GM12878 (cell line): ENCODE data around the gene TTC38. TPM values are rescaled to one million over a fixed set of nuclear protein-coding genes. Genes with fewer than 3 reads are reported as not detected.

ENCODE experiments used
- ATAC-seq: fragments of 200-7000 bp; cut with Tn5 transposase; 3 replicates; pipeline ENCODE4 v1.9.1; 2020; ENCODE audit warnings: mild to moderate bottlenecking, moderate library complexity
- BruUV-seq: library from RNA; stranded (reverse); fragments of 400-500 nt; replicated peaks from 2 replicates; lab custom pipeline; 2021; lab: Mats Ljungman, UMichigan
- CTCF ChIA-PET: fragments of 300-600 bp; sonication (Branson Sonifier 250); formaldehyde crosslinking; extraction: SDS; loops from one replicate; lab custom pipeline; 2021; ENCODE audit warnings: inconsistent platforms; lab: Yijun Ruan, JAX
- POLR2A ChIA-PET: fragments of 350-600 bp; formaldehyde crosslinking; extraction: SDS; loops from one replicate; lab custom pipeline; 2021; ENCODE audit warnings: inconsistent platforms; lab: Charles Lee
- RAD21 ChIA-PET: fragments of 300-600 bp; sonication (Branson Sonifier 250); formaldehyde crosslinking; loops from one replicate; lab custom pipeline; 2023; ENCODE audit warnings: antibody characterized with exemption; ENCODE audit not compliant: unreplicated experiment; lab: Charles Lee
- SMC1A ChIA-PET: fragments of 300-600 bp; sonication (Branson Sonifier 250); formaldehyde crosslinking; loops from one replicate; lab custom pipeline; 2023; ENCODE audit not compliant: unreplicated experiment, uncharacterized antibody; lab: Charles Lee
- DNase-seq: peaks from one replicate; pipeline ENCODE4 v3.0.0-alpha.2; 2011; ENCODE audit warnings: low read depth, low spot score
- FAIRE-seq: peaks from 3 replicates; lab custom pipeline; 2011; peaks lifted over from hg19 to GRCh38; lab: Jason Lieb, UNC
- H2AFZ ChIP-seq: 2 replicates; pipeline ENCODE4 v1.6.0; 2011; ENCODE audit warnings: low read depth, low read length, control low read depth; ENCODE audit not compliant: control insufficient read depth
- H3K27ac ChIP-seq: 2 replicates; pipeline ENCODE4 v1.5.1; 2011; ENCODE audit warnings: control low read depth; ENCODE audit not compliant: control insufficient read depth, insufficient read depth
- H3K27me3 ChIP-seq, 2 experiments: replicated peaks in 1 of 2; 2 replicates each; pipeline versions ENCODE4 v1.6.0 to v1.6.1; 2011; ENCODE audit warnings: low read length in 1 of 2; ENCODE audit not compliant: control insufficient read depth in 2 of 2, insufficient read depth in 2 of 2
- H3K36me3 ChIP-seq, 2 experiments: 2 replicates each; pipeline ENCODE4 v1.5.1; 2011; ENCODE audit warnings: low read length in 1 of 2; ENCODE audit not compliant: control insufficient read depth in 2 of 2, insufficient read depth in 2 of 2
- H3K4me1 ChIP-seq: 2 replicates; pipeline ENCODE4 v1.6.1; 2011; ENCODE audit warnings: mild to moderate bottlenecking, low read length, moderate library complexity, mixed read lengths; ENCODE audit not compliant: control insufficient read depth, insufficient read depth
- H3K4me2 ChIP-seq: 2 replicates; pipeline ENCODE4 v1.6.0; 2011; ENCODE audit warnings: control low read depth; ENCODE audit not compliant: control insufficient read depth, insufficient read depth
- H3K4me3 ChIP-seq: fragments of 200-600 bp; sonication (generic); 2 replicates; pipeline ENCODE4 v1.5.1; 2016
- H3K79me2 ChIP-seq: 2 replicates; pipeline ENCODE4 v1.6.0; 2011; ENCODE audit warnings: low read length; ENCODE audit not compliant: control insufficient read depth, insufficient read depth
- H3K9ac ChIP-seq: 2 replicates; pipeline ENCODE4 v1.8.0; 2011; ENCODE audit warnings: low read length, control low read depth, mixed read lengths; ENCODE audit not compliant: control insufficient read depth, insufficient read depth
- H3K9me3 ChIP-seq: replicated peaks from 3 replicates; pipeline ENCODE4 v1.5.1; 2011; ENCODE audit warnings: mild to moderate bottlenecking, low read length; ENCODE audit not compliant: control insufficient read depth, insufficient read depth
- H4K20me1 ChIP-seq: 2 replicates; pipeline ENCODE4 v1.6.0; 2011; ENCODE audit not compliant: control insufficient read depth, insufficient read depth
- ASH2L ChIP-seq: fragments of 300-600, 200-600 bp; sonication (generic); IDR thresholded peaks from 2 replicates; pipeline ENCODE4 v1.6.1; 2017; ENCODE audit warnings: low read depth, mild to moderate bottlenecking, borderline replicate concordance
- CEBPZ ChIP-seq: fragments of 150-350 bp; IDR thresholded peaks from 2 replicates; pipeline ENCODE4 v1.6.1; 2016; ENCODE audit warnings: low read depth, low read length
- GABPA ChIP-seq: IDR thresholded peaks from 2 replicates; pipeline ENCODE4 v1.6.1; 2014; ENCODE audit warnings: antibody characterized with exemption, low read depth, mild to moderate bottlenecking, inconsistent platforms
- GATAD2B ChIP-seq: fragments of 450-650 bp; conservative IDR thresholded peaks from 2 replicates; pipeline ENCODE4 v1.6.1; 2017; ENCODE audit warnings: low read depth, mild to moderate bottlenecking, moderate library complexity
- HDGF ChIP-seq: fragments of 450-650 bp; IDR thresholded peaks from 2 replicates; pipeline ENCODE4 v1.6.1; 2016; ENCODE audit warnings: antibody characterized with exemption
- KLF5 ChIP-seq: fragments of 450-650 bp; IDR thresholded peaks from 2 replicates; pipeline ENCODE4 v1.6.1; 2014; ENCODE audit warnings: mild to moderate bottlenecking; ENCODE audit not compliant: partially characterized antibody
- NKRF ChIP-seq: fragments of 450-650 bp; conservative IDR thresholded peaks from 2 replicates; pipeline ENCODE4 v1.6.1; 2017; ENCODE audit warnings: mild to moderate bottlenecking, moderate library complexity
- RB1 ChIP-seq: fragments of 450-650 bp; formaldehyde crosslinking; IDR thresholded peaks from 2 replicates; pipeline ENCODE4 v1.6.1; 2017; ENCODE audit warnings: mild to moderate bottlenecking, borderline replicate concordance
- RUNX3 ChIP-seq: IDR thresholded peaks from 2 replicates; pipeline ENCODE4 v1.6.1; 2012; ENCODE audit warnings: low read length, inconsistent platforms
- SPI1 ChIP-seq: IDR thresholded peaks from 2 replicates; pipeline ENCODE4 v1.6.1; 2011; ENCODE audit warnings: low read depth, mild to moderate bottlenecking, low read length, moderate library complexity, borderline replicate concordance; ENCODE audit not compliant: insufficient read depth
- SUZ12 ChIP-seq: fragments of 200-600 bp; sonication (generic); IDR thresholded peaks from one replicate; pipeline ENCODE4 v1.6.1; 2018; ENCODE audit warnings: antibody characterized with exemption, mild to moderate bottlenecking; ENCODE audit not compliant: unreplicated experiment
- TCF12 ChIP-seq: IDR thresholded peaks from 2 replicates; pipeline ENCODE4 v1.6.1; 2011; ENCODE audit warnings: low read depth, mild to moderate bottlenecking, low read length
- ZNF24 ChIP-seq: fragments of 450-650 bp; IDR thresholded peaks from 2 replicates; pipeline ENCODE4 v1.6.1; 2017; ENCODE audit warnings: antibody characterized with exemption, mild to moderate bottlenecking
- WGBS: methylation state at CpG from one replicate; pipeline ENCODE4 v1.1.6; 2016; ENCODE audit warnings: low lambda C conversion rate; ENCODE audit not compliant: insufficient replicate concordance, insufficient coverage; ENCODE audit errors: missing lambda C conversion rate; 5-methylcytosine and 5-hydroxymethylcytosine counted together
- in situ Hi-C: fragments of 300-500 bp; cut with MboI; formaldehyde crosslinking; loops from 9 replicates; pipeline ENCODE4 v1.14.3; 2018; ENCODE audit warnings: mixed read lengths
- intact Hi-C: fragments of 100-400 bp; cut with micrococcal nuclease; formaldehyde crosslinking; loops from one replicate; pipeline ENCODE4 v1.14.2; 2022; ENCODE audit not compliant: unreplicated experiment
- polyA plus RNA-seq, 11 experiments: library from polyadenylated mRNA; depleted of rRNA in 4 of 11; unstranded in 6 of 11; stranded (reverse) in 5 of 11; fragments of >200 nt; fragmentation: Nextera tagmentation in 4 of 11; fragmentation: Illumina TruSeq in 1 of 11; extraction: Ambion mirVana in 4 of 11; extraction: Trizol in 1 of 11; gene quantifications; 1 replicate in 1 of 11; 2 replicates in 10 of 11; pipeline versions ENCODE4 v1.2.1 to v1.2.3, GENCODE V29; 2011 to 2016; ENCODE audit warnings: inconsistent platforms in 2 of 11, missing spikeins in 2 of 11, low read depth in 1 of 11
- total RNA-seq, 4 experiments: library from RNA; depleted of rRNA in 3 of 4; stranded (reverse); fragments of >200 nt in 3 of 4; fragmentation: Illumina TruSeq in 1 of 4; extraction: Trizol in 1 of 4; gene quantifications; 2 replicates each; pipeline versions ENCODE4 v1.2.1 to v1.2.3, GENCODE V29; 2013 to 2021

Gene TTC38
- total and polyA plus RNA-seq, 10 of the 15 experiments (the other 5 are each of a cell fraction or from before 2014, with no cell fraction given): 0.58 to 39.9 (median 13.0) TPM

- in situ Hi-C loops (no loop called here), intact Hi-C loops (no loop called here)
- TF ChIP-seq ASH2L: no peak
- TF ChIP-seq KLF5: no peak
- no peak for TF ChIP-seq RB1
- TF ChIP-seq GATAD2B: no peak
- TF ChIP-seq CEBPZ: no peak
- no peak for TF ChIP-seq SPI1
- TF ChIP-seq SUZ12: no peak
- no peak for TF ChIP-seq HDGF
- TF ChIP-seq ZNF24: no peak
- TF ChIP-seq RUNX3: no peak
- TF ChIP-seq NKRF: no peak
- TF ChIP-seq TCF12: no peak
- no peak for TF ChIP-seq GABPA
- ChIA-PET CTCF (no interaction called here), SMC1A (no interaction called here), POLR2A (no interaction called here), RAD21 (no interaction called here)
- FAIRE-seq (no peak), DNase-seq (no peak), ATAC-seq (no peak)
- Histone ChIP-seq H3K79me2 (no peaks in the 10 kb centered on the region), H4K20me1 (no peaks in the 10 kb centered on the region), H3K4me3 (no peak overlapping the region), H3K27me3 (no peaks in the 10 kb centered on the region), H3K27ac (no peak overlapping the region), H2AFZ (no peak overlapping the region), H3K36me3 (peaks cover under 1 to 5% of the 10 kb centered on the region in 2 experiments; a peak in 3 of 4 replicates), H3K4me1 (no peaks in the 10 kb centered on the region), H3K4me2 (no peak overlapping the region), H3K9me3 (peaks cover 2% of the 10 kb centered on the region; the same call in 2 of the 3 replicates), H3K9ac (no peak overlapping the region)
- 95% methylated on average over 12 of the region's 12 CpGs for WGBS
- BruUV-seq: no TSS peak
These were observed 5.8 kb downstream of the TTC38 start for GRCh38 chr22:46273432-46274148.
